RWPE1 (cell line): ENCODE data around the gene ACOT11.

Experiments used
- CTCF ChIA-PET: fragments of 350-600 bp; sonication (Branson Sonifier 250); formaldehyde crosslinking; extraction: SDS; loops from one replicate; lab custom pipeline; 2021; lab: Yijun Ruan, JAX
- POLR2A ChIA-PET: fragments of 400-600 bp; formaldehyde crosslinking; extraction: SDS; loops from one replicate; lab custom pipeline; 2020; ENCODE audit warnings: antibody characterized with exemption; ENCODE audit not compliant: low non-redundant PET; lab: Yijun Ruan, JAX
- DNase-seq: peaks from one replicate; pipeline ENCODE4 v3.0.0; 2012; ENCODE audit warnings: low spot score
- H3K27ac ChIP-seq: fragments of 450-650 bp; 2 replicates; pipeline ENCODE4 v1.5.1; 2017
- CTCF ChIP-seq: fragments of 450-650 bp; conservative IDR thresholded peaks from 2 replicates; pipeline ENCODE4 v1.5.1; 2017; ENCODE audit warnings: low read depth, mild to moderate bottlenecking

ACOT11 gene

GRCh38 chr1:54640361-54640760 is 92.3 kb downstream of the ACOT11 start:
- H3K27ac ChIP-seq, result no peak overlapping the region
- TF ChIP-seq CTCF, result no peak
- ChIA-PET POLR2A (no interaction called here), CTCF (interaction anchor here (0.6 to 0.7 kb wide), 2 partner anchors 443 to 1024 kb away, joined by 3 read pairs; no protein-coding TSS in a partner anchor)
- no peak for DNase-seq

GRCh38 chr1:54640863-54641836 is 93.1 kb downstream of the ACOT11 start, which contains the start of gene MROH7:
Gene MROH7, plus strand, starts transcription at chr1:54641786. Its CDS starts 11,141 bp downstream, at chr1:54652927.
- ChIA-PET CTCF (interaction anchor here (0.6 to 0.7 kb wide), 2 partner anchors 443 to 1025 kb away, joined by 3 read pairs; no protein-coding TSS in a partner anchor), POLR2A (no interaction called here)
- no peak for TF ChIP-seq CTCF
- H3K27ac ChIP-seq, result no peak within 1 kb of the TSS
- no peak for DNase-seq

- ChIA-PET POLR2A (no interaction called here), CTCF (interaction anchor here (0.5 kb wide), 1 partner anchor 668 kb away, joined by 3 read pairs; no protein-coding TSS in a partner anchor)
- DNase-seq, result no peak
- H3K27ac ChIP-seq, result no peak overlapping the region
- TF ChIP-seq CTCF, result no peak
Measured at GRCh38 chr1:54643736-54644135, 95.7 kb downstream of the ACOT11 start.

- no peak for TF ChIP-seq CTCF
- CTCF ChIA-PET, result no interaction called here
- no peak overlapping the region for H3K27ac ChIP-seq
- POLR2A ChIA-PET, result no interaction called here
- DNase-seq, result no peak
Measured at GRCh38 chr1:54645806-54646676, 98.0 kb downstream of the ACOT11 start.

GRCh38 chr1:54649130-54649898 is 101.3 kb downstream of the ACOT11 start:
- ChIA-PET CTCF (no interaction called here), POLR2A (no interaction called here)
- H3K27ac ChIP-seq, result no peak overlapping the region
- DNase-seq, result no peak
- no peak for TF ChIP-seq CTCF

- ChIA-PET POLR2A (no interaction called here), CTCF (no interaction called here)
- H3K27ac ChIP-seq, result no peak overlapping the region
- no peak for DNase-seq
- no peak for TF ChIP-seq CTCF
Measured at GRCh38 chr1:54649921-54650320, 101.9 kb downstream of the ACOT11 start.
